H9 (cell line): Measurements from ENCODE around the gene CHCHD4. TPM values are rescaled to one million over a fixed set of nuclear protein-coding genes. Genes with fewer than 3 reads are reported as not detected.

Experiments used
- DNase-seq: peaks from one replicate; pipeline ENCODE4 v3.0.0-alpha.2; 2017
- H2AFZ ChIP-seq: one replicate; pipeline ENCODE4 v1.6.1; 2013; ENCODE audit warnings: mild to moderate bottlenecking, low read length, control low read depth, moderate library complexity
- H2AK5ac ChIP-seq: 2 replicates; pipeline ENCODE4 v1.6.1; 2013; ENCODE audit warnings: low read length, control low read depth, mixed read lengths; ENCODE audit not compliant: insufficient read length
- H2BK120ac ChIP-seq: one replicate; pipeline ENCODE4 v1.6.1; 2013; ENCODE audit warnings: low read depth, mild to moderate bottlenecking, low read length, control low read depth, inconsistent platforms; ENCODE audit not compliant: poor library complexity, severe bottlenecking
- H2BK12ac ChIP-seq: 2 replicates; pipeline ENCODE4 v1.6.1; 2013; ENCODE audit warnings: low read length, control low read depth, mixed read lengths, low read depth; ENCODE audit not compliant: insufficient read length
- H2BK15ac ChIP-seq: 2 replicates; pipeline ENCODE4 v1.6.1; 2013; ENCODE audit warnings: low read depth, low read length, control low read depth
- H2BK20ac ChIP-seq: one replicate; pipeline ENCODE4 v1.6.1; 2013; ENCODE audit warnings: low read depth, mild to moderate bottlenecking, low read length, control low read depth, inconsistent platforms; ENCODE audit not compliant: poor library complexity, severe bottlenecking
- H2BK5ac ChIP-seq: 2 replicates; pipeline ENCODE4 v1.6.1; 2013; ENCODE audit warnings: low read length, control low read depth, mixed read lengths; ENCODE audit not compliant: insufficient read length
- H3K14ac ChIP-seq: 2 replicates; pipeline ENCODE4 v1.6.1; 2013; ENCODE audit warnings: low read length, control low read depth; ENCODE audit not compliant: insufficient read depth
- H3K18ac ChIP-seq: 2 replicates; pipeline ENCODE4 v1.6.1; 2013; ENCODE audit warnings: low read depth, mild to moderate bottlenecking, mixed read lengths, low read length, control low read depth; ENCODE audit not compliant: insufficient read length
- H3K23ac ChIP-seq: 2 replicates; pipeline ENCODE4 v1.6.1; 2013; ENCODE audit warnings: low read length, control low read depth, mixed read lengths, low read depth; ENCODE audit not compliant: insufficient read length
- H3K23me2 ChIP-seq: 2 replicates; pipeline ENCODE4 v1.6.1; 2013; ENCODE audit warnings: low read depth, mild to moderate bottlenecking, mixed read lengths, low read length, control low read depth; ENCODE audit not compliant: insufficient read length, poor library complexity, severe bottlenecking
- H3K27ac ChIP-seq: 2 replicates; pipeline ENCODE4 v1.5.1; 2013; ENCODE audit warnings: low read length, control low read depth, mixed read lengths, low read depth; ENCODE audit not compliant: insufficient read length
- H3K27me3 ChIP-seq: 2 replicates; pipeline ENCODE4 v1.6.1; 2013; ENCODE audit warnings: low read length, control low read depth, inconsistent platforms; ENCODE audit not compliant: insufficient read depth
- H3K4ac ChIP-seq: 2 replicates; pipeline ENCODE4 v1.6.1; 2013; ENCODE audit warnings: low read depth, mild to moderate bottlenecking, control low read depth, inconsistent platforms, low read length, moderate library complexity
- H3K4me1 ChIP-seq: 2 replicates; pipeline ENCODE4 v1.6.1; 2013; ENCODE audit warnings: low read length, control low read depth, inconsistent platforms; ENCODE audit not compliant: insufficient read depth
- H3K4me2 ChIP-seq: 2 replicates; pipeline ENCODE4 v1.6.1; 2013; ENCODE audit warnings: low read length, control low read depth, mixed read lengths; ENCODE audit not compliant: insufficient read length, insufficient read depth
- H3K56ac ChIP-seq: 2 replicates; pipeline ENCODE4 v1.6.1; 2013; ENCODE audit warnings: low read depth, mild to moderate bottlenecking, mixed read lengths, low read length, control low read depth; ENCODE audit not compliant: insufficient read length
- H3K79me1 ChIP-seq: 2 replicates; pipeline ENCODE4 v1.6.1; 2013; ENCODE audit warnings: low read depth, mild to moderate bottlenecking, moderate library complexity, low read length, control low read depth, inconsistent platforms; ENCODE audit not compliant: insufficient read depth, poor library complexity, severe bottlenecking
- H3K79me2 ChIP-seq: 2 replicates; pipeline ENCODE4 v1.6.1; 2013; ENCODE audit warnings: low read length, control low read depth, inconsistent platforms; ENCODE audit not compliant: insufficient read depth
- H3K9ac ChIP-seq: 2 replicates; pipeline ENCODE4 v1.6.1; 2013; ENCODE audit warnings: low read length, control low read depth, mixed read lengths; ENCODE audit not compliant: insufficient read length; ENCODE audit errors: extremely low read depth
- H3K9me3 ChIP-seq: one replicate; pipeline ENCODE4 v1.6.1; 2013; ENCODE audit warnings: low read depth, low read length, inconsistent platforms; ENCODE audit not compliant: control insufficient read depth
- H3T11ph ChIP-seq: one replicate; pipeline ENCODE4 v1.6.1; 2013; ENCODE audit warnings: mild to moderate bottlenecking, low read length, control low read depth, inconsistent platforms
- H4K20me1 ChIP-seq: one replicate; pipeline ENCODE4 v1.6.1; 2013; ENCODE audit not compliant: control insufficient read depth, insufficient read length, insufficient read depth
- H4K5ac ChIP-seq: 2 replicates; pipeline ENCODE4 v1.6.1; 2013; ENCODE audit warnings: low read depth, mild to moderate bottlenecking, mixed read lengths, low read length, control low read depth; ENCODE audit not compliant: insufficient read length
- H4K8ac ChIP-seq: replicated peaks from 2 replicates; pipeline ENCODE4 v1.6.1; 2013; ENCODE audit warnings: low read length, control low read depth, mixed read lengths, low read depth; ENCODE audit not compliant: insufficient read length
- H4K91ac ChIP-seq: 2 replicates; pipeline ENCODE4 v1.6.1; 2013; ENCODE audit warnings: low read depth, mild to moderate bottlenecking, moderate library complexity, mixed read lengths, low read length, control low read depth; ENCODE audit not compliant: insufficient read length
- H3K27ac Mint-ChIP-seq, 3 experiments: 2 replicates in 2 of 3; 3 replicates in 1 of 3; pipeline ENCODE4 v1.8.0; 2020 to 2021; ENCODE audit warnings: mixed read lengths in 3 of 3, mild to moderate bottlenecking in 1 of 3, moderate library complexity in 1 of 3
- H3K27me3 Mint-ChIP-seq: 2 replicates; pipeline ENCODE4 v1.8.0; 2021; ENCODE audit warnings: low read depth, mild to moderate bottlenecking, moderate library complexity, mixed read lengths
- H3K36me3 Mint-ChIP-seq, 3 experiments: 2 replicates in 2 of 3; 3 replicates in 1 of 3; pipeline ENCODE4 v1.8.0; 2020 to 2021; ENCODE audit warnings: low read depth in 3 of 3, mixed read lengths in 3 of 3; ENCODE audit not compliant: insufficient read depth in 1 of 3
- H3K4me1 Mint-ChIP-seq, 2 experiments: 2 replicates each; pipeline ENCODE4 v1.8.0; 2020; ENCODE audit warnings: mixed read lengths in 2 of 2
- H3K4me3 Mint-ChIP-seq, 2 experiments: 2 replicates in 1 of 2; 3 replicates in 1 of 2; pipeline ENCODE4 v1.8.0; 2020 to 2021; ENCODE audit warnings: mild to moderate bottlenecking in 2 of 2, mixed read lengths in 2 of 2, moderate library complexity in 1 of 2
- H3K9me3 Mint-ChIP-seq, 2 experiments: 2 replicates in 1 of 2; 3 replicates in 1 of 2; pipeline ENCODE4 v1.8.0; 2020; ENCODE audit warnings: mild to moderate bottlenecking in 2 of 2, mixed read lengths in 2 of 2, moderate library complexity in 1 of 2
- WGBS: extraction: QIAGEN DNeasy Blood & Tissue Kit; methylation state at CpG from one replicate; pipeline ENCODE4 v1.1.7; 2013; ENCODE audit warnings: missing lambda C conversion rate, low lambda C conversion rate, mixed read lengths; ENCODE audit not compliant: insufficient read length; ENCODE audit errors: extremely low coverage; 5-methylcytosine and 5-hydroxymethylcytosine counted together
- total RNA-seq: library from RNA; stranded (reverse); gene quantifications from 2 replicates; pipeline ENCODE4 v1.2.1, GENCODE V29; 2021
- TF ChIP-seq, protein P1 (sequence below): fragments of 200-600 bp; sonication (generic); conservative IDR thresholded peaks from 3 replicates; pipeline ENCODE4 v1.8.0; 2021; ENCODE audit warnings: antibody characterized with exemption, mild to moderate bottlenecking

Gene CHCHD4
- total RNA-seq, 1 experiment from 2014 or later, result 13.7 TPM

GRCh38 chr3:14170531-14171159, 46.0 kb upstream of the CHCHD4 start:
- Histone ChIP-seq H3K18ac (no peak overlapping the region), H3K56ac (no peak overlapping the region), H3K79me2 (peaks cover 2% of the 10 kb centered on the region; the same call in 1 of the 2 replicates), H3T11ph (no peak overlapping the region), H4K20me1 (no peaks in the 10 kb centered on the region), H3K27me3 (no peaks in the 10 kb centered on the region), H2BK120ac (no peak overlapping the region), H3K4ac (no peak overlapping the region), H3K9me3 (no peaks in the 10 kb centered on the region), H2BK15ac (no peak overlapping the region), H4K91ac (no peak overlapping the region), H2AK5ac (no peak overlapping the region), H2BK20ac (no peak overlapping the region), H2AFZ (no peak overlapping the region), H3K4me1 (no peaks in the 10 kb centered on the region), H3K79me1 (no peaks in the 10 kb centered on the region), H3K14ac (no peak overlapping the region), H4K5ac (no peak overlapping the region), H3K23me2 (no peaks in the 10 kb centered on the region), H3K27ac (no peak overlapping the region), H3K4me2 (no peak overlapping the region), H3K9ac (no peak overlapping the region), H3K23ac (no peak overlapping the region), H2BK5ac (no peak overlapping the region), H2BK12ac (no peak overlapping the region), H4K8ac (no peak overlapping the region)
- no peaks in the 10 kb centered on the region for H3K9me3 Mint-ChIP-seq
- no peak overlapping the region for H3K4me3 Mint-ChIP-seq
- WGBS, result no CpG with 5 or more reads among the region's 2 CpGs
- H3K4me1 Mint-ChIP-seq, result peaks cover 0 to 8% of the 10 kb centered on the region in 2 experiments; a peak in 2 of 4 replicates
- no peak overlapping the region for H3K27ac Mint-ChIP-seq
- peaks cover 32 to 73% (median 62%) of the 10 kb centered on the region in 3 experiments; a peak in 6 of 7 replicates for H3K36me3 Mint-ChIP-seq
- DNase-seq, result no peak
- H3K27me3 Mint-ChIP-seq, result no peaks in the 10 kb centered on the region
- TF ChIP-seq, protein P1, sequence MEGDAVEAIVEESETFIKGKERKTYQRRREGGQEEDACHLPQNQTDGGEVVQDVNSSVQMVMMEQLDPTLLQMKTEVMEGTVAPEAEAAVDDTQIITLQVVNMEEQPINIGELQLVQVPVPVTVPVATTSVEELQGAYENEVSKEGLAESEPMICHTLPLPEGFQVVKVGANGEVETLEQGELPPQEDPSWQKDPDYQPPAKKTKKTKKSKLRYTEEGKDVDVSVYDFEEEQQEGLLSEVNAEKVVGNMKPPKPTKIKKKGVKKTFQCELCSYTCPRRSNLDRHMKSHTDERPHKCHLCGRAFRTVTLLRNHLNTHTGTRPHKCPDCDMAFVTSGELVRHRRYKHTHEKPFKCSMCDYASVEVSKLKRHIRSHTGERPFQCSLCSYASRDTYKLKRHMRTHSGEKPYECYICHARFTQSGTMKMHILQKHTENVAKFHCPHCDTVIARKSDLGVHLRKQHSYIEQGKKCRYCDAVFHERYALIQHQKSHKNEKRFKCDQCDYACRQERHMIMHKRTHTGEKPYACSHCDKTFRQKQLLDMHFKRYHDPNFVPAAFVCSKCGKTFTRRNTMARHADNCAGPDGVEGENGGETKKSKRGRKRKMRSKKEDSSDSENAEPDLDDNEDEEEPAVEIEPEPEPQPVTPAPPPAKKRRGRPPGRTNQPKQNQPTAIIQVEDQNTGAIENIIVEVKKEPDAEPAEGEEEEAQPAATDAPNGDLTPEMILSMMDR, result no peak
